ENCODE measurements around the gene GALNT16.
"Not testable (repeated sequence)": the region's sequence is repeated elsewhere in the genome, so short reads cannot be mapped to it uniquely, and the experiment has no call there.

GALNT16 gene

DNA sequence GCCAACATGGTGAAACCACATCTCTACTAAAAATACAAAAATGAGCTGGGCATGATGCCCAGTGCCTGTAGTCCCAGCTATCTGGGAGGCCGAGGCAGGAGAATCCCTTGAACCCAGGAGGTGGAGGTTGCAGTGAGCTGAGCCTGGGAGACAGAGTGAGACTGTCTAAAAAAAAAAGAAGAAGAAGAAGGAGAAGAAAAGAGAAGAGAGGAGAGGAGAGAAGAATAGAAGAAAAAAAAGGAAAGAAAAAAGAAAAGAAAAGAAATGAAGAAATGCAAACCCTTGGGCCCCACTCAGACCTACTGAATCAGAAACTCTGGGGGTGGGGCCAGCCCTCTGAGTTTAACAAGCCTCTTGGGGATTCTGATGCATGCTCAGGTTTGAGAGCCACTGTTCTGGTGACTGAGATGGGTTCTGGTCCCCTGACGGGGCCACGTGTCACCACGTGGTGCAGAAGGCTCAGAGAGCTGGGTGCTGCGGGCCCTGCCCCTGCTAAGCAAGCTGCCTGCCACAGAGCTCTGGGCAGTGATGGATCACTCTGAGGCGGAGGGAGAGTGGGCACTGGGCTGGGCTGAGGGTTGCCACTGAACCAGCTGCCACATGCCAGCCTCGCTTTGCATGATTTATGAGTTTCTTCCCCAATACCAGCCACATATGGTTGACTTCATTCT is 100.6 kb downstream of the GALNT16 start:
- FAIRE-seq (no peak), DNase-seq (ENCODE audit: low spot score) (no peak)

DNA sequence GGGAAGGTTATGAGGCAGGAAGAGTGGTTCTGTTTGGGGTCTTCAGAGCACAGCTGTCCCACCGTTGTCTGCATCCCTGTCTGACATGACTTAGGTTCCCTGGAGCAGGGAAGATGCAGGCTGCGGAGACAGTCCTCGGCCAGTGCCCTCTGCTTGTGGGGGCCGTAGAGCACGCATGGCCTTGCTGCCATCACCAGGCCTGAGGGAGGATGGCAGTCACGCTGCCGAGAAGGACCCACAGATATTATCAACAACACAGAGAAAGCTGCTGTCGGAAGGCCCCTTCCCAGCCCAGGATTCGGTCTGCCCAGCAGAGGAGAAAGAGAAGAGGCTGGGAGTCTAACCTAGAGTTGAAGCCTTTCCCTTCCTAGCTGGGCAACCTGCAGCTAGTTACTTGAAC is 103.1 kb downstream of the GALNT16 start:
- DNase-seq (ENCODE audit: low spot score) (no peak), FAIRE-seq (no peak)

DNA sequence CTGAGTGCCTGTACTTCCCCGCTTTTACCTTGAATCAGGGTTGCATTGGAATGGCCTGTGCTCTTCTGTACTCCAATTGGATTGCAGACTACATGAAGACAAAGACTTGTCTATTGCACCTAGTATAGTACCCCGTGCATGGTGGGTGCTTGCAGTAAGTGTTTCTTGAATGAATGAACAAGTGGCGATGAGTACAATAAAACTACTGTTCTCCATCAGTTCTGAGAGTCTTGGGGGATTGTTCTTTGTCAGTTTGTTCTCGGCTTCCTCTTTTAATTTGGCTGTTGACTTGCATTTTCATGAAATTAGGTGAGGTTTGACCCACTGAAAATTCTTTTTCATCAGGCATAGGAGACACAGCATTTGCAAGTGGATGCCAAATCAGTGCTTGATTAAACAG is 104.0 kb downstream of the GALNT16 start:
- DNase-seq (ENCODE audit: low spot score) (no peak), FAIRE-seq (no peak)

DNA sequence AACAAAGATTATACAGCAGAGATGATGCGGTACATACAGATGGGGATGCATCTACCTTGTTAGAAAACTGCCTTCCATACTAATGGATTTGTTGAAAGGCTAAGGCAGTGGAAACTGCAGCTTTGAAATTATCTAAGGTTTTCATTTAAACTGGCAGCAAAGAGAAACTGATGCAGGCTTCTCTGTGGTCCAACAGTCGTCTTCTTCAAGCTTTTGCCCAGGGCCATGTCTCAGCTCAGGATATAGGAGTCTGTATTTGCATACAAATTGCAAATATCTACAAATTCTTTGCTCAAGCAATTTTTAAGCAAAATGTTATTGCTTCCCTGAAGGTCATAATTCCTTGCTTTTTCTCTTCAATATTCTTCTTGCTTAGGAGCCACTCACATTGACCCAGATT is 104.4 kb downstream of the GALNT16 start:
- FAIRE-seq = no peak
- DNase-seq (ENCODE audit: low spot score) = no peak

DNA sequence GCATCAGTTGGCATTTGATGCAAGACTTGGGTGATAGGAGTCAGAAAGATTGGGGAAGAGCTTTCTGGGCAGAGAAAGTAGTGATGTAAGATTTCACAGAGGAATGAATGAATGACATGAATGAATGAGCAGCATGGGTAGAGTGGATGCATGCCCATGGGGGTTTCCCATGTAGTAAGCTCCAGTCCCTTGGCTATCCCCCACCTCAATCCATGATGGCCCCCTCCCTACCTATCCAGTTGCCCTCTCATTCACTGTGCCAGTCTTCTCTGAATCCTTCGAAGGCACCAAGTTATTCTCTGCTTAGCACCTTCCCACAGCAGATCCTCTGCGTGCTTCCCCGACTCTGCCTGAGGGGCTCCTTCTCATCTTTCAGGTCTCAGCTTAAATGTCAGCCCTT is 106.1 kb downstream of the GALNT16 start:
- DNase-seq (ENCODE audit: low spot score) (no peak), FAIRE-seq (no peak)

DNA sequence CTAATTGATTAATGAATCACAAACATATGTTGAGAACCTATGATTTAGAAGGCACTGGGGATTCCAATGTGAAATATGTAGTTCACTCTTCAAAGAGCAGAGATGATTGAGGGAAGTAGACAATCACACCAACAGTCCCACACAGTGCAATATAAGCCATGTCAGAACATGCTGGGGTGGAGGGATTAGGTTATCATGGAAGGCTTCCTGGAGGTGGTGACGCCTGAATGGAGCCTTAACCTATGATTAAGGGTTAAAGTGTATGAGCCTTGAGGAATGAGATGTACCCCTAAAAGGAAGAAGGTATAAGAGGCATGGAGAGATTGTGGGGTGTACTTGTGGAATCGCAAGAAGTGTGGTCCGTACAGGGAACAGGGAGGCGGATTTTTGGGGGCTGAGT is 106.8 kb downstream of the GALNT16 start:
- no peak for FAIRE-seq
- no peak for DNase-seq (ENCODE audit: low spot score)

DNA sequence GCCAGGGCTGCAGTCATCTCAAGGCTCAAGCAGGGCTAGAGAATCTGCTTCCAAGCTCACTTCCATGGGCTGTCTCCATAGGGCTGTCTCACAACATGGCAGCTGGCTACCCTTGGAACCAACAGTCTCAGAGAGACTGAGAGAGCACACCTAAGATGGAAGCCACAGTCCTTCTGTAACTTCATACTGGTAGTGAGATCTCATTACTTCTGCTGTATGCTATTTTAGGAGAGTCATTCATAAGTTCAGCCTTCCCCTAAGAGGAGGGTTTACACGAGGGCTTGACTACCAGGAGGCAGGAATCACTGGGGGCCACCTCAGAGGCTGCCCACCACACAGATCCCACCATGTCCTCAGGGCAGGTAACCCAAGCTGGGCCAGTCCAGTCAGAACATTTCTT is 108.4 kb downstream of the GALNT16 start:
- FAIRE-seq (no peak), DNase-seq (ENCODE audit: low spot score) (no peak)

DNA sequence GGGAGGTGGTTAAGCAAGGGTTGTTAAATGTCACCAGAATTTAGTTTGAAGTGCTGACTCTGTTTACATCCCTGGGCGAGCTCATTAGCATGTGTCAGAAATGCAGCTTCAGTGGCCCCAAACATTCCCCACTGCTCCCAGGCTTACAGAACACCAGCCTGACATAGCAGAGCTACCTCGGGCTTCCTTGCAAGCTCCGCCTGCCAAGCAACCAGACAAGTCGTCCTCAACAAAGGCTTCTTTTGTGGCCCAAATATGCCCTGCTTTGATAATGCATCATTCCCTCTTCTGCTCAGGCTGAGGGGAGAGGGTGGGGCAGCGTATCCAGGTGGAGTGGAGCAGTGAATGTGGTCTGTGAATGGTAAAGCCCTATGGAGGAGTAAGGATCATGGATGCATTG is 110.1 kb downstream of the GALNT16 start:
- FAIRE-seq (no peak), DNase-seq (ENCODE audit: low spot score) (no peak)

DNA sequence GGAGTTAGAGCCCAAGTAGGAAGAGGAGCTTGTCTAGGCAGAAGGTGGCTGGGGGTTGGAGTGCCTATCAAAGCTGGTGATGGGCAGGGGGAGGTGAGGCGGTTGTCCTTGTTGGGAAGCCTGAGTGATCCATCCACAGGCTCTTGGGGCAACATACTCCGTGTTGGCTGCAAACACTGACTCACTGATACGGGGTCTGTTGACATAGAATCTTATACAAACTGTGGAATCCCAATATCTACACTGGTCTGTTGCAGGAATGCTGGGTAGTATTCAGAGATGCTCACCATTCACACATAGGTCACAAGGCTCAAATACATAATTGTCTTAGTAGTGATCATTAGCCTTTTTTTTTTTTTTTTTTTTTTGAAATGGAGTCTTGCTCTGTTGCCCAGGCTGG is 112.2 kb downstream of the GALNT16 start:
- DNase-seq (ENCODE audit: low spot score) (no peak), FAIRE-seq (no peak)

DNA sequence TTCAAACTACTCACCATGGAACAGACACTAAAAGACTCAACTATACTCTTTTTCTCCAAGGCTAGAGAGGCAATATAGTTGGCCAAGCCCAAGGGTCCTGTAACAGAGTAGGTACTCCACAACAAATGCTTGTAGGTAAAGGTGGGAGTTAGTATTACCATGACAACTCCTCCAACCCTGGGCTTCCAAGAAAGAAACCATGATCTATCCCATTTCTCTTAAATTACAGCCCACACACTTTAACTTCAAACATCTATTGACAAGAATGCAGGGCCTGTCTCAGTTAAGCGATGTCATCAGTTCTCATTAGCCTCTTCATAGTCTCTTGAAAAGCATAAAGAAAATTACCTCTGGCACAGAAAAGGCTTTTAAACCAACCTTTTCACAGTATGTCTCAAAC is 113.1 kb downstream of the GALNT16 start:
- no peak for DNase-seq (ENCODE audit: low spot score)
- FAIRE-seq = no peak

DNA sequence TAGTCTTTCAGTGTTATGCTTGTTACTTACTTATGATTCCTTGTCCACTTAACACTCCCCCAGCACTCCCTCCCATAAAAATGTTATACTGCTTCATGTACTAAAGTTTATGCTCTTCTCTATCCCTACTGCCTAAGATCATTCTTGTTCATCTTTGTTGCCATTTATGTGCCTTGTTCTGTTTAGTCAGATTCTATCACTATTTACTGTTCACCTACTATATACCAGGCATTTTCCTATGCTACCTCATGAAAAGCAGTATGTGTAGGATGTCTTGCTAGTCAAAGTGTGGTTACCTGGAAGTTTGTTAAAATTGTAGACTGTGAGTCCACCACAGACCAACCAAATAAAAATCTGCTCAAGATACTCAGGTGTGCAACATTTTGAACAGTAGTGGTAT is 114.3 kb downstream of the GALNT16 start:
- DNase-seq (ENCODE audit: low spot score) = no peak
- FAIRE-seq = no peak

DNA sequence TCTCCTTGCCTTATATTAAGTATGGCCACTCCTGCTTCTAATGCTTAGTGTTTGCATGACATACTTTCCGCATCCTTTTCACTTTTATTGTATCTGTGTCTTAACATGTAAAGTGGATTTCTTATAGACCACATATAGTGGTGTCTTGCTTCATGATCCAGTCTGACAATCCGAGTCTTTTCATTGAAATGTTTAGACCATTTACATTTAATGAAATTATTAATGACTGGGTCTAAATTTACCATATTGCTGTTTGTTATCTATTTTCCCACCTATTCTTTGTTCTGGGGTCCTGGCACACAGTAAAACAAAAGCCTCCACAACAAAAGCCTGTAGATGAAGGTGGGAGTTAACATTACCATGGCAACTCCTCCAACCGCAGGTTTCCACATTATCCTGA is 115.2 kb downstream of the GALNT16 start:
- DNase-seq (ENCODE audit: low spot score) (no peak), FAIRE-seq (no peak)

DNA sequence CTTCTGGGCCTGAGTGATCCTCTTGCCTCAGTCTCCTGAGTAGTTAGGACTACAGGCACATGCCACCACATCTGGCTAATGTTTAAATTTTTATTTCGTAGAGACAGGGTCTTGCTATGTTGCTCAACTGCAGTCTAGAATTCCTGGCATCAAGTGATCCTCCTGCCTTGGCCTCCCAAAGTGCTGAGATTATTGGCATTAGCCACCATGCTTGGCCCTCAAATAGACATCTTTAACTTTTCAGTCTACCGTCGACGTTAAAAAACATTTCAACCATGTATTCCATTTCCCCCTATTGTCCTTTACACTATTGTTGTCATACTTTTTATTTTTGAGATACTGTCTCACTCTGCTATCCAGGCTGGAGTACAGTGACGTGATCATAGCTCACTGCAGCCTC is 115.8 kb downstream of the GALNT16 start:
- FAIRE-seq (no peak), DNase-seq (ENCODE audit: low spot score) (no peak)

DNA sequence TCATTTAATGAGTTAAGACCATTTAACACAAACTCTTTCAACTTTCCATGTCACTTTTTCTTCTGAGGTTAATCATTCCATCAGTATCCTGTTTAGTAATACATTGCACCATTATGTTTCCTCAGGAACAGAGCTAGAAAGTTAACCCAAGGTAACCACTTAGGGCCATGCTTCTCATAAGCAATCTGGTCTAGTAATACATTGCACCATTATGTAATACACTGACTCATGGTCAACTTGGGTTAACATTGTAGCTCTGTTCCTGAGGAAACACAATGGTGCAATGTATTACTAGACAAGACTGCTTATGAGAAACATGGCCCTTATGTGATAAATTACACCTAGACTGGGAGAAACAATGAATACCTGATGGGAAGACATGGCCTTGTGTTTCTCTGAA is 116.5 kb downstream of the GALNT16 start:
- DNase-seq (ENCODE audit: low spot score) (peak; percentile 23), FAIRE-seq (no peak)

DNA sequence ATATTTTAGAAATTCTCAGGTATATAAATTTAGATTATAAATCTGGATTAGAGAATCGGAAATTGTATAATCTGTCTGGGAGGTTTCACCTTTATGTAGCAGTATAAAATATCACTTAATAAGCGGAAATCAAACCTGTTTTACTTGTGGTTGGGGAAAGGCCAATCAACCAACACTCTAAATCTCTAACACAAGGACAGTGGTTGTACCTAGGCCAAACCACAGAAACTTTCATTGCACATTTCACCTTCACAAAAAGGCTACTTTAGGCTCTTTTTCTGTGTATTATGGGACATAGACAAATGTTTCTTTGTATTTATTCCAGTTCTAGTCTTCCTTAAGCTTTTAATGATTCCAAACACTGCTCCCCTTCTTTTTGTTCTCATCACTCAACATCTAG is 118.3 kb downstream of the GALNT16 start:
- DNase-seq (ENCODE audit: low spot score) (no peak), FAIRE-seq (no peak)

DNA sequence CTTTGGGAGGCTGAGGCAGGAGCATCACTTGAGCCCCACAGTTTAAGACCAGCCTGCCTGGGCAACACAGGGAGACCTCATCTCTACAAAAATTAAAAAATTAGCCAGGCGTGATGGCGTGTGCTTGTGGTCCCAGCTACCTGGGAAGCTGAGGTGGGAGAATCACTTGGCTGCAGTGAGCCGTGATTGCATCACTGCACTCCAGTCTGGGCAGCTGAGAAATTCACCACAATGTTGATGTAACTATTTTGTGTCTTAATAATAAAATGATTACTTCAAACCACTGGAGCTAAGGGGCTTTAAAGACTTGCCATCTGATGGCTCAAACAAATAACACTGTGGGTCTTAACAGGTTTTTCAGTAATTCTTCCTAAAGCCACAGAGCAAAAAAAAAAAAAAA is 127.4 kb downstream of the GALNT16 start:
- DNase-seq (ENCODE audit: low spot score) (no peak), FAIRE-seq (no peak)

DNA sequence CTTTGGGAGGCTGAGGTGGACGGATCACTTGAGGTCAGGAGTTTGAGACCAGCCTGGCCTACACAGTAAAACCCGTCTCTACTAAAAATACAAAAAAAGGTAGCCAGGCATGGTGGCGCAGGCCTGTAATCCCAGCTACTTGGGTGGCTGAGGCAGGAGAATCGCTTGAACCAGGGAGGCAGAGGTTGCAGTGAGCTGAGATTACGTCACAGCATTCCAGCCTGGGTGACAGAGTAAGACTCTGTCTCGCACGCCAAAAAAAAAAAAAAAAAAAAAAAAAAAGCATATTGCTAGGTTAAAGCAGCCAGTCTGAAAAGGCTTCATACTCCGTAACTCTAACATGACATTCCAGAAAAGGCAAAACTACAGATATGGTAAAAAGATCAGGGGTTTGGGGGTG is 131.4 kb downstream of the GALNT16 start:
- FAIRE-seq; DNase-seq (ENCODE audit: low spot score): not testable (repeated sequence)

DNA sequence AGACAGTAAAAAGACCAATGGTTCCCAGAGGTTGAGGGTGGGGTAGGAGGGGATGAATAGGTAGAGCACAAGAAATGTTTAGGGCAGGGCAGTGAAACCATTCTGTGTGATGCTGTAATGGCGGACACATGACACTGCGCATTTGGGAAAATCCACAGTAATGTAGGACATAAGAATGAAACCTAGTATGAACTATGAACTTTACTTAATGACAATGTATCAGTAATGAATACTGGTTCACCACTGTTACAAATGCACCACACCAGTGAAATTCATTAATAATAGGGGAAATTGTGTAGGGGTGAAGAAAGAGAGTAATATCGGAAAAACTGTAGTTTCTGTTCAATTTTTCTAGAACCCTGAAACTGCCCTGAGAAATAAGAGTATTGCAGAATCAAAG is 132.5 kb downstream of the GALNT16 start:
- no peak for FAIRE-seq
- no peak for DNase-seq (ENCODE audit: low spot score)

DNA sequence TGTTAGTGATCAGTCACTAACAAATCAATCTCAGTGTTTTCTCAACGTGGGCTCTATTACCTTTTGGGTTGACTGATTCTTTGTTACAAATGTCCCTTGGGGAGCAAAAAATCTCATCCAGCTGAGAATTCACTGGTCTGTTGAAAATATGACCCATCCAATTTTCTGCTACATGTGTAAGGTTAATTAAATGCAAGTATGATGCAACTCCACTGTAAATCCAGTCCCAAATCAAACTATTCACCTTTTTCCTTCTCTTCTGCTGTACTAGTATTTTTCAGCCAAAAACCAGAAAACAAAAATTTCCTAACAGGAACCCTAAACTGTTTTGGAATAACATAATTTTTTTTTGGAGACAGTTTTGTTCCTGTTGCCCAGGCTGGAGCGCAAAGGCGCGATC is 136.0 kb downstream of the GALNT16 start:
- FAIRE-seq (no peak), DNase-seq (ENCODE audit: low spot score) (no peak)

DNA sequence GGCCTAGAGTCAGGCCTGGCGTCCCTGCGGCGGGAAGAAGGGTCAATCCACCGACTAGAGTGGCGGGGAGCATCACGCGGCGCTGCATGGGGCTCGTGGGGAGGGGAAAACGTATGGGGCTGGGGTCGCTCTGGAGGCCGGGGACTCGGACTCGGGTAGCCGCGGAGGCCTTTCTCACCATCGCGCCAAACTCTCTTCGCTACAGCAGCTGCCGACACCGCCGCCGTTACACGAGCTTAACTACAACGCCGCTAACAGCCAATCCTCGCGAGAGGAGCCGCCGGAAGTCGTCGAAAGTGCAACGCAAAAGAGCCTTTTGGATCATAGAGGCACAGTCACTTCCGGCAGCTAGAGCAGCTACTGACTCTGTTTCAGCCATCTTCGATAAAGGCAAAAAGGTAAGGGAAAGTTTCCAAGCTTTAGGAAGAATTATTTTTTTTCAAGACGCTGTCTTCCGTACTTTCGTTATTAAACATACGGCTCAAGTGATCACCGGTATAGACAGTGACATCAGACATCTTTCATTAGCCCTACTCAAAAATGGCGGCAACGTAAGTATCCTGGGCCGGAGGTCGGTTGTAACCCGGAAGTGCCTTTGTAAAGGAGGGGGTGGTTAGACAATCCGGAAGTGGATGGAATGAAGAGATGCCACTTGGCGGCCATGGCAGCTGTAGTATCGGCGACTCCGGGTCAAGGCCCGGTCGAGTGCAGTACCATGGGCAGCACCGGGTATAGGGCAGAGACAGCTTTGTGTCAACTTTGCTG is 138.3 kb downstream of the GALNT16 start, which contains the start of the genes ERH and SLC39A9:
Gene ERH (minus strand): TSS at position 247 of the 765 bp plus-strand sequence. CDS start 66 bp downstream, at position 181.
Gene SLC39A9 (plus strand): TSS at position 640 of the 765 bp plus-strand sequence. CDS start 678 bp downstream, outside the sequence.
- peak; percentile 27 for FAIRE-seq
- DNase-seq (ENCODE audit: low spot score) = peak; percentile 86

DNA sequence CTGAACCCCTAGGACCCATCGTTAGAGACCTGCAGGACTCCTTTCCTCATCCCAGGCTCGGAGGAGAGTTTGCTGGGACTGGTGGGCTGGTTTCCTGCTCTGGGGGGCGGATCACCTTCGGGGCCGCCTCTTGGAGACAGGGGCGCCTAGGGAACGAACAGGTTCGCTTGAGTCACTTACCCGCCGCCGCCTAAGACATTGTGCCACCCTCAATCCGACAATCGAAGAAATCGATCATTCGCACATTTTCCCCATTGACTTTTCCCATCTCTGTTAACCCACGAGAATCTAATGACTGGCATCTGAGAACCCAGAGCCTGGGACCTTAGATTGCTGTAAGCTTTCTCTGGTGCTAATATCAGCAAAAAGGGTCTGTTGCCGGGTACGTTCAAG is 138.9 kb downstream of the GALNT16 start:
- FAIRE-seq (no peak), DNase-seq (ENCODE audit: low spot score) (no peak)

DNA sequence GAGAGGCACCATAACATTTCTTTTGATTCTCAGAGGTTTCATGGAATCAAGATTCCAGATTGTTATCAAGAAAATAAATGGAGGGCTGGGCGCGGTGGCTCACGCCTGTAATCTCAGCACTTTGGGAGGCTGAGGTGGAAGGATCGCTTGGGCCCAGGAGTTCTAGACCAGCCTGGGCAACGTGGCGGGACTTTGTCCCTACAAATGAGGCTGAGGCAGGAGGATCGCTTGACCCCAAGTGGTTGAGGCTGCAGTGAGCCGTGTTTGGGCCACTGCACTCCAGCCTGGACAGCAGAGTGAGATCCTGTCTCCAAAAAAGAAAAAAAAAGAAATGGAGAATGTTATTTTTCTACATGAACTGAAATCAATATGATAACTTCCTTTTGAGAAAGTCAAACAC is 139.8 kb downstream of the GALNT16 start:
- DNase-seq (ENCODE audit: low spot score) (no peak), FAIRE-seq (no peak)

DNA sequence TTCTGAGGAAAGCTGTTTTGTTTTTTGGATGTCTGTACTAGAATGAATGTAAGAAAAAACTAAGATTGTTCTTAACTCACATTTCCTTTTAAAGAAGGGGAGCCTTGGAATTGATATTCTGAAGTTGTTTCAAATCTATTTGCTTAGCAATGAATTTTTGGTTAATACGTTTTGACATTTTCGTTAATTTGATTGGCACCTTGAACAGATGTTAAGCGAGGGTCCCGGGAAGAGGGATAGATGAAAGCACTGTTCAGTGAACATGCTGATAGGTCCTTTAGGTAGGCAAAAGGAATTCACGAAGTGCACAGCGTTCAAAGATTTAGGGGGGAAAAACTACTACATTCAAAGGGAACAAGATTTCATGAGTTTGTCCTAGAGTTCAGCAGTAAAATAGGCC is 140.2 kb downstream of the GALNT16 start:
- FAIRE-seq = no peak
- no peak for DNase-seq (ENCODE audit: low spot score)
